T-helper 2 cell treated with Interferon-gamma antibody and Interleukin-4, amounts not matched to agents 5 μg/mL and 100 μg/mL, for 36 hours (primary cell): ENCODE measurements around the gene MAML2.
A peak's percentile ranks its signal among the peaks of the same experiment; 100 is the strongest.

Experiments
- DNase-seq: peaks from one replicate; pipeline ENCODE4 v3.0.0; 2021; ENCODE audit warnings: low spot score
- H3K27ac Mint-ChIP-seq: one replicate; pipeline ENCODE4 v1.8.0; 2021; ENCODE audit warnings: mild to moderate bottlenecking, mixed read lengths
- H3K27me3 Mint-ChIP-seq: one replicate; pipeline ENCODE4 v1.8.0; 2021; ENCODE audit warnings: low read depth, mixed read lengths
- H3K36me3 Mint-ChIP-seq: one replicate; pipeline ENCODE4 v1.8.0; 2021; ENCODE audit warnings: low read depth, mixed read lengths
- H3K4me1 Mint-ChIP-seq: one replicate; pipeline ENCODE4 v1.8.0; 2021; ENCODE audit warnings: low read depth, mixed read lengths
- H3K4me3 Mint-ChIP-seq: one replicate; pipeline ENCODE4 v1.8.0; 2022; ENCODE audit warnings: mild to moderate bottlenecking, moderate library complexity, mixed read lengths
- H3K9me3 Mint-ChIP-seq: one replicate; pipeline ENCODE4 v1.8.0; 2021; ENCODE audit warnings: mixed read lengths

MAML2 gene

DNA sequence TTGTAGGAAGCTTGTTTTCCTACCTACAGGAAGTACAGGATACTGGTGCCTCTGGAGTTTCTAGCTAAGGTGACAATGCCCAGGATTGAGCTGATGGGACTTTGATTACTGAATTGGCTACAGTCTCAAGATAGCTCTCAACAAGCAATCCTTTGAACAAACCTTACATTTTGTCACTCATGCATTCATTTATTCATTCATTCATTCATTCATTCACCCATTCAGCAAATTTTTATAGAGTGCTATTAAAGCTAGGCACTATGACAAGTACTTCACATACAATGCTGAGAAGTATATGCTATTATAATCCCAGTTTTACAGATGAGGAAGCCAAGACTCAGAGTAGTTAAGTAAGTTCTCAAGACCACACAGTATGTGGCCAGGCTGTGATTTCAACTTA lies 316.0 kb downstream of the MAML2 start:
- DNase-seq, result no peak
- H3K4me3 Mint-ChIP-seq, result no peak overlapping the region
- H3K9me3 Mint-ChIP-seq, result no peaks in the 10 kb centered on the region
- peaks cover 2% of the 10 kb centered on the region for H3K36me3 Mint-ChIP-seq
- H3K4me1 Mint-ChIP-seq, result peaks cover 12% of the 10 kb centered on the region
- H3K27ac Mint-ChIP-seq, result no peak overlapping the region
- H3K27me3 Mint-ChIP-seq, result no peaks in the 10 kb centered on the region

DNA sequence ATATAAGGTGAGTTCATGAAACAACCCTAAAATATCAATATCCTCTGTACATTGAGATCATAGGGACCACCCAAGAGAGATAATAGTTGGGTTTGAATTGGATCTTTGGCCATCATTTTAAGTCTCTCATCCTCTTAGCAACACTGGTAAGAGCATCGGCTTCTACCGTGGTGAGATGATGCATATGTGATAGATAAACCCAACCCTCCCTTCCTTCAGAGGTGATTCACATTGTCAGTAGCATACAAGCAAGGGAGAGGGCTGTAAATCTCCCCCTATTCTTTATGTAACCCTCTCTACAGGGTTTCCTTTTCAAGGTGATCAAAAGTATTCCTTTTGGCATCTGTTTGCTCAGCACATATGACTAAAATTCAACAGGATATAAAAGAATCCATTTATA lies 316.7 kb downstream of the MAML2 start:
- no peaks in the 10 kb centered on the region for H3K27me3 Mint-ChIP-seq
- peaks cover 12% of the 10 kb centered on the region for H3K4me1 Mint-ChIP-seq
- H3K36me3 Mint-ChIP-seq, result peaks cover 2% of the 10 kb centered on the region
- no peak overlapping the region for H3K27ac Mint-ChIP-seq
- no peaks in the 10 kb centered on the region for H3K9me3 Mint-ChIP-seq
- DNase-seq, result no peak
- H3K4me3 Mint-ChIP-seq, result no peak overlapping the region

- Mint-ChIP-seq H3K36me3 (peaks cover 2% of the 10 kb centered on the region), H3K9me3 (no peaks in the 10 kb centered on the region), H3K4me1 (peaks cover 16% of the 10 kb centered on the region), H3K27ac (peak overlapping the region; percentile 6), H3K4me3 (no peak overlapping the region), H3K27me3 (no peaks in the 10 kb centered on the region)
- no peak for DNase-seq
These were observed 318.3 kb downstream of the MAML2 start for GRCh38 chr11:96024666-96025065.

DNA sequence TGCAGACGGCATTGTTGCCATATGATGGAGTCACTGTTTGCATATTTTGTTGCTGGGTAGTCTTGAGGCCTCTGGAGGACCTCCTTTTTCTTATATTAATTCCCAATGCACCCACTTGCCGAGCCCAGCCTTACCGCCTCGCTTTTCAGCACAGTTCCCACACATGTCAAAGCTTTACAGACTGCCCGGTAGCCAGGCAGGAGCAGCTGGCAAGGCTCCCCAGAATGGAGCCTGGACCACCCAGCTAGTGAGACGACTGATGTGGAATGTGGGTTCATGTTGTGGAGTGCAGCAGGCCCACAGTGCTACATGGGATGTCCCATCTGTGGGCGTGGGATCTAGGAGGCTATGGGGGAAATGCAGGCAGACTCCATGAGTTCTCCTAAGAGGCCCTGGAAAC lies 319.7 kb downstream of the MAML2 start:
- H3K27ac Mint-ChIP-seq, result no peak overlapping the region
- peaks cover 2% of the 10 kb centered on the region for H3K36me3 Mint-ChIP-seq
- no peaks in the 10 kb centered on the region for H3K9me3 Mint-ChIP-seq
- H3K4me3 Mint-ChIP-seq, result no peak overlapping the region
- no peaks in the 10 kb centered on the region for H3K27me3 Mint-ChIP-seq
- peaks cover 14% of the 10 kb centered on the region for H3K4me1 Mint-ChIP-seq
- no peak for DNase-seq

- Mint-ChIP-seq H3K9me3 (no peaks in the 10 kb centered on the region), H3K27ac (no peak overlapping the region), H3K36me3 (peaks cover 2% of the 10 kb centered on the region), H3K4me1 (peaks cover 14% of the 10 kb centered on the region), H3K4me3 (no peak overlapping the region), H3K27me3 (no peaks in the 10 kb centered on the region)
- DNase-seq, result no peak
These were observed 320.9 kb downstream of the MAML2 start for GRCh38 chr11:96021901-96022650.

DNA sequence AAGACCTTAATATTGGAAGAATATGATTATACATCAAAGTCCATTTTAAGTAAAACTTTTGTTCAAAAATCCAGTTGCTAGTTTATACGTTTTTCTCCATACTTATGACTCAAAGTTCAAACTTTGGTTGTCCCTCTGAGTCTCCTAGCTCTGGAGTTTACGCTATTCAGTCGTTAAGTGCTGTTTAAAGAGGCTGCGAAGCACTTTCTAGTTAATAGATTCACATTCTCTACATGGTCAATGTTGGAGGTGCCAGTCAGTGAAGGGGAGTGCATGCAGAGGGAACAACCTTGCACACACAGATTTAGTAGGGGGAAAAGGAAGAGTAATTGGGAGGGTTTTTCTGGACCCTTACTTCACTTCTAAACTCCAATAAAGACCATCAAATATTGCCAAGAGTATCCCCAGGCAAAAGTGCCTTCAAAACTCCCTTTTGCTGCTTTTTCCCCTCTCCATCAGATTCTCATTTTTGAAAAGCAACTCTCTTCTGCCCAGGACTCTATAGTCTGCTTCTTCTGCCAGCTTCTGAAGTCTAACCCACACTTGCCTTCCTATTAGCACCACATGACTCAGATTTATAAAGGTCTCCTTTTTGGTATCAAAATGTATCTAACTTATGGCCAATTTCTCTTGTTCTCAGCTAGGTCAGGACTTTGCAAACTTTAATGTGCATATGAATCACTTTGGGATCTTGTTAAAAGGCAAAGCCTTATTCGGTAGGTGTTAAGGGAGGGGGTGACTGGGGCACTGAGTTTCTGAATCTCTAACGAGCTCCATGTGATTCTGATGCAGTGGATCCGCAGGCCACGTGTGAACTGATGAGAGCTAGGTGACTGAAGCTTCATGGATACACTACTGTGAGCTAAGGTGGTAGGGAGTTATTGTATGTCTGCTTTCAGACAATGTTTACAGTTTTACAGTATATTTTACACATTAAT lies 322.9 kb downstream of the MAML2 start:
- DNase-seq, result no peak
- no peak overlapping the region for H3K4me3 Mint-ChIP-seq
- no peaks in the 10 kb centered on the region for H3K9me3 Mint-ChIP-seq
- peaks cover 2% of the 10 kb centered on the region for H3K36me3 Mint-ChIP-seq
- no peak overlapping the region for H3K27ac Mint-ChIP-seq
- peaks cover 30% of the 10 kb centered on the region for H3K4me1 Mint-ChIP-seq
- H3K27me3 Mint-ChIP-seq, result no peaks in the 10 kb centered on the region

DNA sequence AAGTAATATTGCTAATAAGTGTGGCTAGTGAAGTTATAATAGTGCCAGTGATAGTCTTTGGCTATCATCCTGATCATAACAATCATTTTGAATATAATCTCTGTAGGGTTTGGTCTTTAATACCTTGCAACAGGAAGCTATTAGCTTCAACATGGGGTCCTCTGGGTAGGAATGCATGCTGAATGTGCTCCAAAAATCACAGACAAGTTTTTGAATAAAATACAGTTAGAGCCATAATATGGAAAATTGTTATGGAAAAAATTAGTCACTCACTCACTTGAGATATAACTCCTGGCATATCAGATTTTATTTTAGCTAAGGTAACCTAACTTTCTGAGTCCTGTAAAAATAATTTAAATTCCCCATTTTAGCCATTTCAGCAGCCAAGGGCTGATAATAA lies 323.7 kb downstream of the MAML2 start:
- Mint-ChIP-seq H3K27ac (no peak overlapping the region), H3K9me3 (no peaks in the 10 kb centered on the region), H3K4me1 (peaks cover 31% of the 10 kb centered on the region), H3K27me3 (no peaks in the 10 kb centered on the region), H3K36me3 (peaks cover 2% of the 10 kb centered on the region), H3K4me3 (no peak overlapping the region)
- DNase-seq, result no peak

- DNase-seq, result no peak
- H3K36me3 Mint-ChIP-seq, result peaks cover 3% of the 10 kb centered on the region
- H3K4me3 Mint-ChIP-seq, result no peak overlapping the region
- no peak overlapping the region for H3K27ac Mint-ChIP-seq
- no peaks in the 10 kb centered on the region for H3K9me3 Mint-ChIP-seq
- H3K4me1 Mint-ChIP-seq, result peaks cover 45% of the 10 kb centered on the region
- no peaks in the 10 kb centered on the region for H3K27me3 Mint-ChIP-seq
These were observed 325.1 kb downstream of the MAML2 start for GRCh38 chr11:96017856-96018255.

- H3K4me1 Mint-ChIP-seq, result peaks cover 49% of the 10 kb centered on the region
- H3K9me3 Mint-ChIP-seq, result no peaks in the 10 kb centered on the region
- H3K4me3 Mint-ChIP-seq, result no peak overlapping the region
- H3K36me3 Mint-ChIP-seq, result peaks cover 1% of the 10 kb centered on the region
- H3K27me3 Mint-ChIP-seq, result no peaks in the 10 kb centered on the region
- DNase-seq, result no peak
- H3K27ac Mint-ChIP-seq, result no peak overlapping the region
These were observed 326.0 kb downstream of the MAML2 start for GRCh38 chr11:96016978-96017502.

DNA sequence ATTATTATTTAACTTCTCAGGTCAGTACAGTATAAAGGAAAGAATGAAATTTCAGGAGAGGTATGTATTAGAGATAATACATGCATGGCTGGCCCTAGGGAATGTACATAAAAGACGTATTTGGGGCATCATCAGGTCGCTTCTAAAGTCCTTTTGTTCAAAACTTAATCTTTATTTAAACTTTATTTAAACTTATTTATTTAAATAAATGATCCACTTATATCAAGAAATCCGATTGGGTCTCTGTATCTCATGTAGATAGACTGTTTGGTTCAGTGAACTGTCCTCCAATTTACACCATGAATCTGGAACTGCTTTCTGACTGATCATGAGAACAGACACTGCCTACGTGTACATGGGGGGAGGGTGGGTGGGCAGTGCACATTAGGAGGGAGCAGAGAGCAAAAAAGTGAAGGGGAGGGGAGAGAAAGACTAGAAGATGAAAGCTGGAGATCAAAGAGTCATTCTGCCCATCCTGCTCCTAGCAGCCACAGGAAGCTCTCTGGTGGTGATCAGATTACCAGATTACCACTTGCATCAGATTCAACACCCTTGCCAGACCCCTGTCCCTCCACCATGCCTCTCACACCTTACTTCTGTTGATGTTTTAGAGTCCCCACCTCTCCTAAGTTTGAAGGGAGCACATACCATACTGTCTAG lies 327.0 kb downstream of the MAML2 start:
- H3K4me3 Mint-ChIP-seq, result peak overlapping the region; percentile 78
- no peaks in the 10 kb centered on the region for H3K27me3 Mint-ChIP-seq
- H3K9me3 Mint-ChIP-seq, result no peaks in the 10 kb centered on the region
- H3K36me3 Mint-ChIP-seq, result peaks cover 1% of the 10 kb centered on the region
- peaks cover 52% of the 10 kb centered on the region for H3K4me1 Mint-ChIP-seq
- H3K27ac Mint-ChIP-seq, result peak overlapping the region; percentile 66
- peak; percentile 31 for DNase-seq

DNA sequence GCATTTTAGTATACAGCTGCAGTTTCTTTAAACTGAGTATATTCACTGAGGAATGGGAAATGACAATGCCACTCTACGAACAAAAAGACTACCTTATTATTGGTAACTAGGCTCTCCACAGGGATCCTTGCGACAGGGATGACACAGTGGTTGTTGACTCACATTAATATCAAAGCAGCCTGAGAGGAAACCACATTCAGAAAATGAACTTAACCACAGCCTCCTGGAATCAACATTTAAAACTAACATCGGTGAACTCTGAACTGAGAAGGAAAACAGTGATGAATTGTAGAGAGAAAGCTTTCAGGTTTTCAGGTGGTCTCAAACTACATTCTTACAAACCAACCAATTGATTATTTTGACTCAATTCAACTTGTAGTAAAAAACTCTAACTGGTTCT lies 328.8 kb downstream of the MAML2 start:
- Mint-ChIP-seq H3K36me3 (peaks cover 1% of the 10 kb centered on the region), H3K27me3 (no peaks in the 10 kb centered on the region), H3K4me1 (peaks cover 48% of the 10 kb centered on the region), H3K4me3 (peak overlapping the region; percentile 78), H3K27ac (peak overlapping the region; percentile 80), H3K9me3 (no peaks in the 10 kb centered on the region)
- peak; percentile 48 for DNase-seq

DNA sequence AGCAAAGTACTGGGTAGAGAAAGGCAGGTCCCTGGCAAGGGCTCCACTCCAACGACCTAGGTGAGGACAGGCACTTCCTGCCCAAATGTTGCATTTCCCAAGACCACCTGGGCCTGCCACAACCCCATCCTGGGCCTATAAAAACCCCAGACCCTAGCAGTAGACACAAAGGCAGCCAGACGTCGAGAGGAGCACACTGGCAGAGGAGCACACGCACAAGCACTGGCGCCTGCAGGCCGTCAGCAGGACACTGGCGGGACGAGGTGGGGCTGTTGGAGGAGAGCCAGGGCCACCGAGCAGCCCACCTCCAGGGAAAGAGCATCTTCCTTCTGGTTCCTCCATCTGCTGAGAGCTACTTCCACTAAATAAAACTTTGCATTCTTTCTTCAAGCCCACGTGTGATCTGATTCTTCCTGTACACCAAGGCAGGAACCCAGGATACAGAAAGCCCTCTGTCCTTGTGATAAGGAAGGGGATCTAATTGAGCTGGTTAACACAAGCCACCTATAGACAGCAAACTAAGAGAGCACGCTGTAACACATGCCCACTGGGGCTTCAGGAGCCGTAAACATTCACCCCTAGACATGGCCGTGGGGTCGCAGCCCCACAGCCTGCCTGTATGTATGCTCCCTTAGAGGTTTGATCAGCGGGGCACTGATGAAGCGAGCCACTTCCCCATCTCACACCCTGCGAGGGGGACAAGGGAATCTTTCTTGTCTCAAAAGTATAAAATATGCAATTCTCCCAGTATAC lies 329.4 kb downstream of the MAML2 start:
- peaks cover 48% of the 10 kb centered on the region for H3K4me1 Mint-ChIP-seq
- peak overlapping the region; percentile 78 for H3K4me3 Mint-ChIP-seq
- peaks cover 1% of the 10 kb centered on the region for H3K36me3 Mint-ChIP-seq
- no peak for DNase-seq
- H3K9me3 Mint-ChIP-seq, result no peaks in the 10 kb centered on the region
- H3K27me3 Mint-ChIP-seq, result no peaks in the 10 kb centered on the region
- peak overlapping the region; percentile 80 for H3K27ac Mint-ChIP-seq

- Mint-ChIP-seq H3K27me3 (no peaks in the 10 kb centered on the region), H3K27ac (peak overlapping the region; percentile 80), H3K4me3 (peak overlapping the region; percentile 78), H3K9me3 (no peaks in the 10 kb centered on the region), H3K36me3 (peaks cover 1% of the 10 kb centered on the region), H3K4me1 (peaks cover 48% of the 10 kb centered on the region)
- peak; percentile 38 for DNase-seq
These were observed 330.7 kb downstream of the MAML2 start for GRCh38 chr11:96012086-96012824.
